ENCODE data around the gene SLC35F3. TPM values are rescaled to one million over a fixed set of nuclear protein-coding genes. Genes with fewer than 3 reads are reported as not detected.

The SLC35F3 gene
- total RNA-seq, 2 experiments from 2014 or later: 0.08 TPM; not detected in 1

DNA sequence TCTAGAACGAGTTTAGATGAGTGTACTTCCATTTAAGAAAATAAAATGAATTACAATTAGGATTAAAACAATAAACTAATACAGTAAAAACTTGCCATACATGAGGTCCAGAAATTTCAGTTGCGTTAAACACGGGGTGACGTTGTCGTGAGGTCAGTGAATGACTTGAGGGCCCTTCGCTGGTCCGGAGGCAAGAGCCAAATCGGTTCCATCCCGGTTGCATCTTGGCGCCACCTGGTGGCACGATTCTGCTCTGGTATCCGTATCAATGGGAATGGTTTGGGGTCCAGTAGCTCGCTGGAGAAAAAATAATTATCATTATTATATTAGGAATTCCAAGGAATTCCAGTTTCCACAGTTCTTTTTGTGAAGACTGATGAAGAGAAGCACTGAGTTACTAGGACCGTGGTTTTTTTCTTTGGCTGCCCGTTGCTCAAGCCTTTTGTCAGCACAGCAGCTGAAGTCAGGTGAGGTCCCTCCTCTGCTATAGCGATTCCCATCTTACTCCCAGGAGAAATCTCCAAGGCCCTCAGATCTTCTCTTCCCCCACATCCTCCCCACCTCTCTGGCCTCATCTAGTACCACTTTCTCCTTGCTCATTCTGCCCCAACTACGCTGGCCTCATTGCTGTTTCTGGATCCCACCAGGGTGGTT lies 161.4 kb downstream of the SLC35F3 start:
- H3K4me3 Mint-ChIP-seq: no peak overlapping the region
- peaks cover 14% of the 10 kb centered on the region for H3K27me3 Mint-ChIP-seq
- DNase-seq (peak; percentile 36 to 74 (median 54)), ATAC-seq (ENCODE audit: poor library complexity) (no peak)
- no peaks in the 10 kb centered on the region for H3K4me1 Mint-ChIP-seq (ENCODE audit: low read depth)
- CTCF ChIA-PET: interaction anchor here (0.5 to 2.1 kb wide), 6 partner anchors 8 to 765 kb away, joined by 3 to 10 read pairs (median 3); no protein-coding TSS in a partner anchor
- H3K36me3 Mint-ChIP-seq (ENCODE audit: low read depth): no peaks in the 10 kb centered on the region
- Histone ChIP-seq H3K27me3 (ENCODE audit: control insufficient read depth in 1 of 2, insufficient read depth in 2 of 2, low read length in 2 of 2) (peaks cover 3 to 4% of the 10 kb centered on the region in 2 experiments), H3K36me3 (ENCODE audit: insufficient read depth, low read length) (no peaks in the 10 kb centered on the region), H3K9me3 (ENCODE audit: control insufficient read depth in 1 of 2, insufficient read depth in 1 of 2, low read length in 2 of 2) (peaks cover 0 to 4% of the 10 kb centered on the region in 2 experiments), H3K4me1 (ENCODE audit: insufficient read depth, low read length) (peaks cover 4% of the 10 kb centered on the region), H3K27ac (ENCODE audit: low read depth in 1 of 2, low read length in 2 of 2) (no peak overlapping the region), H3K4me3 (ENCODE audit: low read length) (no peak overlapping the region)
- POLR2A ChIA-PET: no interaction called here
- H3K9me3 Mint-ChIP-seq: peaks cover 6% of the 10 kb centered on the region
- intact Hi-C loops (cut with DNase I, micrococcal nuclease): loop anchor here (1.0 to 5.0 kb wide), 3 partner anchors 669 to 762 kb away; no protein-coding TSS in a partner anchor
- TF ChIP-seq, protein P1, sequence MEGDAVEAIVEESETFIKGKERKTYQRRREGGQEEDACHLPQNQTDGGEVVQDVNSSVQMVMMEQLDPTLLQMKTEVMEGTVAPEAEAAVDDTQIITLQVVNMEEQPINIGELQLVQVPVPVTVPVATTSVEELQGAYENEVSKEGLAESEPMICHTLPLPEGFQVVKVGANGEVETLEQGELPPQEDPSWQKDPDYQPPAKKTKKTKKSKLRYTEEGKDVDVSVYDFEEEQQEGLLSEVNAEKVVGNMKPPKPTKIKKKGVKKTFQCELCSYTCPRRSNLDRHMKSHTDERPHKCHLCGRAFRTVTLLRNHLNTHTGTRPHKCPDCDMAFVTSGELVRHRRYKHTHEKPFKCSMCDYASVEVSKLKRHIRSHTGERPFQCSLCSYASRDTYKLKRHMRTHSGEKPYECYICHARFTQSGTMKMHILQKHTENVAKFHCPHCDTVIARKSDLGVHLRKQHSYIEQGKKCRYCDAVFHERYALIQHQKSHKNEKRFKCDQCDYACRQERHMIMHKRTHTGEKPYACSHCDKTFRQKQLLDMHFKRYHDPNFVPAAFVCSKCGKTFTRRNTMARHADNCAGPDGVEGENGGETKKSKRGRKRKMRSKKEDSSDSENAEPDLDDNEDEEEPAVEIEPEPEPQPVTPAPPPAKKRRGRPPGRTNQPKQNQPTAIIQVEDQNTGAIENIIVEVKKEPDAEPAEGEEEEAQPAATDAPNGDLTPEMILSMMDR (IDR thresholded peaks at IDR 0.05): peak; percentile 86
- no peak overlapping the region for H3K27ac Mint-ChIP-seq

DNA sequence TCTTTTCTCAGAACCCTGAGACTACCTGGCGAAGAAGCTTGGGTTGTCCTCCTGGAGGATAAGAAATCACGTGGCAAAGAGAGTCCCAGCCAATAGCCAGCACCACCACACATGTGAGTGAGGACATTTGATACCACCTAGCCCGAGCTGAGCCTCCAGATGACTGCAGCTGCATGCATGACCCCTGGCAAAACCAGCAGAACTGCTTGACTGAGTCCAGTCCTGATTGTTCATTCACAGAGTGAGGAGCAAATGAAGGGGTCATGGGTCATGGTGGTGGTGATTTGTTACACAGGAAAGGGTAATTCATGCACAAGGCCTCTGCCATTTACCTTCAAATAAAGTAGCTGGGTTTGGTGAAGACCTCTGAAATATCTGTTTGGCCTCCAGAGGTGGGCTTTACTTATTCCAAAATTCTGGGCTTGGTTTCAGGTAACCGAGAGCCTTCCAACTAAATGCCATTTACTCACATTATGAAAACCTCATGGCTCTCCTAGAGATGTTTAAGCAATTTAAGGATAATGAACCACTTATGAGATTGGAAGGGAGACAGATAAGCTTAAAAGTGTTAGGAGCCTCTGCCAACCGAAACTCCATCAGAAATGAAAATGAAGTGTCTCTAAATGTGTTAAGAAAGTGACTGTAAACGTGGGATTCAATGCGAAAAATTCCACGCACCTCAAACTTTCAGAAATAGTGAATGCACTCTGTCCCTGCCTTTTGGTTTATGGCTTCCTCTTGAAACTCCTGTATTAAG lies 163.3 kb downstream of the SLC35F3 start:
- Mint-ChIP-seq H3K27me3 (peaks cover 9% of the 10 kb centered on the region), H3K4me3 (no peak overlapping the region), H3K27ac (no peak overlapping the region), H3K9me3 (no peaks in the 10 kb centered on the region), H3K36me3 (ENCODE audit: low read depth) (no peaks in the 10 kb centered on the region), H3K4me1 (ENCODE audit: low read depth) (no peaks in the 10 kb centered on the region)
- DNase-seq (no peak), ATAC-seq (ENCODE audit: poor library complexity) (no peak)
- H3K36me3 ChIP-seq (ENCODE audit: insufficient read depth, low read length): no peaks in the 10 kb centered on the region
- peaks cover 0 to under 1% of the 10 kb centered on the region in 2 experiments for H3K9me3 ChIP-seq (ENCODE audit: control insufficient read depth in 1 of 2, insufficient read depth in 1 of 2, low read length in 2 of 2)
- H3K27ac ChIP-seq (ENCODE audit: low read depth in 1 of 2, low read length in 2 of 2): no peak overlapping the region
- intact Hi-C loops (cut with DNase I, micrococcal nuclease): loop anchor here in 1 of 2 experiments (5.0 kb wide), 1 partner anchor 670 kb away; no protein-coding TSS in a partner anchor
- no peak overlapping the region for H3K4me3 ChIP-seq (ENCODE audit: low read length)
- peaks cover 4% of the 10 kb centered on the region for H3K4me1 ChIP-seq (ENCODE audit: insufficient read depth, low read length)
- POLR2A ChIA-PET: no interaction called here
- H3K27me3 ChIP-seq (ENCODE audit: control insufficient read depth in 1 of 2, insufficient read depth in 2 of 2, low read length in 2 of 2): peaks cover 3 to 4% of the 10 kb centered on the region in 2 experiments
- CTCF ChIA-PET: interaction anchor here (2.1 kb wide), 1 partner anchor 763 kb away, joined by 10 read pairs; no protein-coding TSS in a partner anchor
- TF ChIP-seq, protein P1 (IDR thresholded peaks at IDR 0.05): no peak

DNA sequence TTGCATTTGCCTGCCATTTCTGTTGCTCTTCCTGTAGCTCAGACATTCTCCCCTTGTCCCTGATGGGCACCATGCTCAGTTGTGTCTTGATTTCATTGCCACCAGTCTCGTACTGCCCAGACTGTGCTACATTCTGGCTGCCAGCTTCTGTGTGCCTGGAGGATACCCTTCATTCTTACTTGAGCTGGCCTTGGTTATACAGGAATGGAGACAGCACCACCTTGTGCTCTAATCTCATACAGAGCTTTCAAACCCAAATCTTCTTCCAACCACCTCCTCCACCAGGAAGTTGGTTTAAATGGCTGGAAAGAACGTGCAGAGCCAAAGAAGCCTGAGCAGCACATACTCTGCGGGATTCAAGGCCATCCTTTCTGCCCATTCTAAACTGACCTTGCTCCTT lies 165.3 kb downstream of the SLC35F3 start:
- CTCF ChIA-PET: no interaction called here
- TF ChIP-seq, protein P1 (IDR thresholded peaks at IDR 0.05): no peak
- intact Hi-C loops (cut with DNase I, micrococcal nuclease): loop anchor here in 1 of 2 experiments (5.0 kb wide), 1 partner anchor 672 kb away; no protein-coding TSS in a partner anchor

More for the DNA sequence above, 165.3 kb downstream of the SLC35F3 start:
- Histone ChIP-seq H3K36me3 (ENCODE audit: insufficient read depth, low read length) (no peaks in the 10 kb centered on the region), H3K4me1 (ENCODE audit: insufficient read depth, low read length) (peaks cover 4% of the 10 kb centered on the region), H3K27me3 (ENCODE audit: control insufficient read depth in 1 of 2, insufficient read depth in 2 of 2, low read length in 2 of 2) (peaks cover 3 to 4% of the 10 kb centered on the region in 2 experiments), H3K27ac (ENCODE audit: low read depth in 1 of 2, low read length in 2 of 2) (no peak overlapping the region), H3K4me3 (ENCODE audit: low read length) (no peak overlapping the region), H3K9me3 (ENCODE audit: control insufficient read depth in 1 of 2, insufficient read depth in 1 of 2, low read length in 2 of 2) (no peaks in the 10 kb centered on the region)
- no peak overlapping the region for H3K4me3 Mint-ChIP-seq
- no peaks in the 10 kb centered on the region for H3K4me1 Mint-ChIP-seq (ENCODE audit: low read depth)
- POLR2A ChIA-PET: no interaction called here
- H3K36me3 Mint-ChIP-seq (ENCODE audit: low read depth): no peaks in the 10 kb centered on the region
- H3K9me3 Mint-ChIP-seq: no peaks in the 10 kb centered on the region
- ATAC-seq (ENCODE audit: poor library complexity) (no peak), DNase-seq (no peak)
- no peak overlapping the region for H3K27ac Mint-ChIP-seq
- peaks cover 14% of the 10 kb centered on the region for H3K27me3 Mint-ChIP-seq

Data from CD4-positive, alpha-beta T cell (primary cell).